PC-3 (cell line): ENCODE measurements around the gene CDH4.

Source experiments
- EZH2phosphoT487 ChIP-seq: fragments of 300-600 bp; sonication (generic); IDR thresholded peaks from 2 replicates; pipeline ENCODE4 v1.6.1; 2018; ENCODE audit warnings: mild to moderate bottlenecking, antibody characterized with exemption, low read length, borderline replicate concordance
- TF ChIP-seq, protein P1 (sequence below): fragments of 300-600 bp; sonication (generic); conservative IDR thresholded peaks from 2 replicates; pipeline ENCODE4 v1.5.1; 2017; ENCODE audit warnings: antibody characterized with exemption, low read depth, mild to moderate bottlenecking, low read length

GRCh38 chr20:61274326-61274725 is 22.3 kb downstream of the CDH4 start:
- TF ChIP-seq, protein P1, sequence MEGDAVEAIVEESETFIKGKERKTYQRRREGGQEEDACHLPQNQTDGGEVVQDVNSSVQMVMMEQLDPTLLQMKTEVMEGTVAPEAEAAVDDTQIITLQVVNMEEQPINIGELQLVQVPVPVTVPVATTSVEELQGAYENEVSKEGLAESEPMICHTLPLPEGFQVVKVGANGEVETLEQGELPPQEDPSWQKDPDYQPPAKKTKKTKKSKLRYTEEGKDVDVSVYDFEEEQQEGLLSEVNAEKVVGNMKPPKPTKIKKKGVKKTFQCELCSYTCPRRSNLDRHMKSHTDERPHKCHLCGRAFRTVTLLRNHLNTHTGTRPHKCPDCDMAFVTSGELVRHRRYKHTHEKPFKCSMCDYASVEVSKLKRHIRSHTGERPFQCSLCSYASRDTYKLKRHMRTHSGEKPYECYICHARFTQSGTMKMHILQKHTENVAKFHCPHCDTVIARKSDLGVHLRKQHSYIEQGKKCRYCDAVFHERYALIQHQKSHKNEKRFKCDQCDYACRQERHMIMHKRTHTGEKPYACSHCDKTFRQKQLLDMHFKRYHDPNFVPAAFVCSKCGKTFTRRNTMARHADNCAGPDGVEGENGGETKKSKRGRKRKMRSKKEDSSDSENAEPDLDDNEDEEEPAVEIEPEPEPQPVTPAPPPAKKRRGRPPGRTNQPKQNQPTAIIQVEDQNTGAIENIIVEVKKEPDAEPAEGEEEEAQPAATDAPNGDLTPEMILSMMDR: no peak
- no peak for TF ChIP-seq EZH2phosphoT487
